H1 (cell line): ENCODE data around the gene TTC9.

ENCODE experiments used
- EP300 ChIP-seq, 2 experiments: IDR thresholded peaks; 1 replicate in 1 of 2; 2 replicates in 1 of 2; pipeline ENCODE4 v1.6.1; 2011 to 2012; ENCODE audit warnings: low read depth in 2 of 2, low read length in 2 of 2, mild to moderate bottlenecking in 2 of 2, borderline replicate concordance in 1 of 2, inconsistent platforms in 1 of 2, moderate library complexity in 1 of 2
- EZH2 ChIP-seq: fragments of 200-600 bp; sonication (generic); IDR thresholded peaks from 2 replicates; pipeline ENCODE4 v1.7.1; 2012; ENCODE audit warnings: low read depth, mild to moderate bottlenecking, moderate library complexity, low read length, inconsistent platforms; ENCODE audit not compliant: severe bottlenecking
- MAX ChIP-seq: IDR thresholded peaks from 2 replicates; pipeline ENCODE4 v1.6.1; 2012; ENCODE audit warnings: inconsistent platforms
- POLR2A ChIP-seq, 2 experiments: IDR thresholded peaks; 1 replicate in 1 of 2; 2 replicates in 1 of 2; pipeline ENCODE4 v1.6.1; 2011; ENCODE audit warnings: low read depth in 2 of 2, low read length in 2 of 2, mild to moderate bottlenecking in 2 of 2; ENCODE audit errors: control extremely low read depth in 1 of 2
- POLR2AphosphoS5 ChIP-seq: IDR thresholded peaks from 2 replicates; pipeline ENCODE4 v1.6.1; 2011; ENCODE audit warnings: low read depth, low read length
- RBBP5 ChIP-seq: IDR thresholded peaks from 2 replicates; pipeline ENCODE4 v1.7.1; 2012; ENCODE audit warnings: low read depth, mild to moderate bottlenecking, inconsistent platforms, low read length, moderate library complexity, borderline replicate concordance
- RFX5 ChIP-seq: IDR thresholded peaks from 2 replicates; pipeline ENCODE4 v1.6.1; 2011; ENCODE audit warnings: low read depth, low read length, improper control_type of control experiment, borderline replicate concordance
- YY1 ChIP-seq: IDR thresholded peaks from 2 replicates; pipeline ENCODE4 v1.6.1; 2011; ENCODE audit warnings: low read depth, mild to moderate bottlenecking, low read length
- TF ChIP-seq, protein P1 (sequence below), 3 experiments: IDR thresholded peaks; 1 replicate in 2 of 3; 2 replicates in 1 of 3; pipeline versions ENCODE4 v1.5.1 to v1.6.1; 2011; ENCODE audit warnings: low read length in 3 of 3, mild to moderate bottlenecking in 3 of 3, inconsistent platforms in 2 of 3, low read depth in 1 of 3, moderate library complexity in 1 of 3; ENCODE audit not compliant: insufficient read depth in 1 of 3; ENCODE audit errors: control extremely low read depth in 1 of 3

GRCh38 chr14:70724944-70725343 is 83.2 kb downstream of the TTC9 start:
- TF ChIP-seq, protein P1, sequence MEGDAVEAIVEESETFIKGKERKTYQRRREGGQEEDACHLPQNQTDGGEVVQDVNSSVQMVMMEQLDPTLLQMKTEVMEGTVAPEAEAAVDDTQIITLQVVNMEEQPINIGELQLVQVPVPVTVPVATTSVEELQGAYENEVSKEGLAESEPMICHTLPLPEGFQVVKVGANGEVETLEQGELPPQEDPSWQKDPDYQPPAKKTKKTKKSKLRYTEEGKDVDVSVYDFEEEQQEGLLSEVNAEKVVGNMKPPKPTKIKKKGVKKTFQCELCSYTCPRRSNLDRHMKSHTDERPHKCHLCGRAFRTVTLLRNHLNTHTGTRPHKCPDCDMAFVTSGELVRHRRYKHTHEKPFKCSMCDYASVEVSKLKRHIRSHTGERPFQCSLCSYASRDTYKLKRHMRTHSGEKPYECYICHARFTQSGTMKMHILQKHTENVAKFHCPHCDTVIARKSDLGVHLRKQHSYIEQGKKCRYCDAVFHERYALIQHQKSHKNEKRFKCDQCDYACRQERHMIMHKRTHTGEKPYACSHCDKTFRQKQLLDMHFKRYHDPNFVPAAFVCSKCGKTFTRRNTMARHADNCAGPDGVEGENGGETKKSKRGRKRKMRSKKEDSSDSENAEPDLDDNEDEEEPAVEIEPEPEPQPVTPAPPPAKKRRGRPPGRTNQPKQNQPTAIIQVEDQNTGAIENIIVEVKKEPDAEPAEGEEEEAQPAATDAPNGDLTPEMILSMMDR (IDR thresholded peaks at IDR 0.05; ENCODE audit: control extremely low read depth in 1 of 3, insufficient read depth in 1 of 3, low read depth in 1 of 3, low read length in 3 of 3) = no peak
- TF ChIP-seq MAX (no peak), EP300 (IDR thresholded peaks at IDR 0.05; ENCODE audit: borderline replicate concordance in 1 of 2, low read depth in 2 of 2, low read length in 2 of 2) (no peak), RBBP5 (no peak), EZH2 (no peak), YY1 (no peak), RFX5 (no peak), POLR2A (IDR thresholded peaks at IDR 0.05; ENCODE audit: control extremely low read depth in 1 of 2, low read depth in 2 of 2, low read length in 2 of 2) (no peak), POLR2AphosphoS5 (no peak)
